ENCODE measurements around the gene MIPOL1.

GRCh38 chr14:37406095-37406494 is 208.4 kb downstream of the MIPOL1 start:
- TF ChIP-seq, protein P1, sequence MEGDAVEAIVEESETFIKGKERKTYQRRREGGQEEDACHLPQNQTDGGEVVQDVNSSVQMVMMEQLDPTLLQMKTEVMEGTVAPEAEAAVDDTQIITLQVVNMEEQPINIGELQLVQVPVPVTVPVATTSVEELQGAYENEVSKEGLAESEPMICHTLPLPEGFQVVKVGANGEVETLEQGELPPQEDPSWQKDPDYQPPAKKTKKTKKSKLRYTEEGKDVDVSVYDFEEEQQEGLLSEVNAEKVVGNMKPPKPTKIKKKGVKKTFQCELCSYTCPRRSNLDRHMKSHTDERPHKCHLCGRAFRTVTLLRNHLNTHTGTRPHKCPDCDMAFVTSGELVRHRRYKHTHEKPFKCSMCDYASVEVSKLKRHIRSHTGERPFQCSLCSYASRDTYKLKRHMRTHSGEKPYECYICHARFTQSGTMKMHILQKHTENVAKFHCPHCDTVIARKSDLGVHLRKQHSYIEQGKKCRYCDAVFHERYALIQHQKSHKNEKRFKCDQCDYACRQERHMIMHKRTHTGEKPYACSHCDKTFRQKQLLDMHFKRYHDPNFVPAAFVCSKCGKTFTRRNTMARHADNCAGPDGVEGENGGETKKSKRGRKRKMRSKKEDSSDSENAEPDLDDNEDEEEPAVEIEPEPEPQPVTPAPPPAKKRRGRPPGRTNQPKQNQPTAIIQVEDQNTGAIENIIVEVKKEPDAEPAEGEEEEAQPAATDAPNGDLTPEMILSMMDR (IDR thresholded peaks at IDR 0.05; ENCODE audit: low read depth, low read length): no peak
- TF ChIP-seq, protein P2, sequence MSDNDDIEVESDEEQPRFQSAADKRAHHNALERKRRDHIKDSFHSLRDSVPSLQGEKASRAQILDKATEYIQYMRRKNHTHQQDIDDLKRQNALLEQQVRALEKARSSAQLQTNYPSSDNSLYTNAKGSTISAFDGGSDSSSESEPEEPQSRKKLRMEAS (IDR thresholded peaks at IDR 0.05; ENCODE audit: low read depth, low read length): no peak
- TF ChIP-seq POLR2A (IDR thresholded peaks at IDR 0.05; ENCODE audit: extremely low read depth, insufficient read length) (no peak), MYC (IDR thresholded peaks at IDR 0.05; ENCODE audit: low read depth, low read length) (no peak)
